AG09309 (cell line): ENCODE measurements around the gene C11orf86.

Experiments
- DNase-seq: peaks from one replicate; pipeline ENCODE4 v3.0.0-alpha.2; 2010; ENCODE audit warnings: low read depth
- H3K4me3 ChIP-seq: 2 replicates; pipeline ENCODE4 v1.5.1; 2011; ENCODE audit warnings: mild to moderate bottlenecking, low read depth, low read length, moderate library complexity; ENCODE audit not compliant: control insufficient read depth
- CTCF ChIP-seq: IDR thresholded peaks from 2 replicates; pipeline ENCODE4 v1.5.1; 2011; ENCODE audit warnings: mild to moderate bottlenecking, low read depth, low read length, inconsistent platforms; ENCODE audit not compliant: insufficient read depth, control insufficient read depth; ENCODE audit errors: missing control alignments

The C11orf86 gene

GRCh38 chr11:66964495-66964894 lies 10.6 kb upstream of the C11orf86 start:
- TF ChIP-seq CTCF = no peak
- DNase-seq = no peak
- no peak overlapping the region for H3K4me3 ChIP-seq

- H3K4me3 ChIP-seq = no peak overlapping the region
- no peak for DNase-seq
- no peak for TF ChIP-seq CTCF
Measured at GRCh38 chr11:66966351-66966750, 8.8 kb upstream of the C11orf86 start.

- no peak for TF ChIP-seq CTCF
- DNase-seq = peak; percentile 54
Measured at GRCh38 chr11:66967670-66968425, 7.3 kb upstream of the C11orf86 start.

GRCh38 chr11:66969584-66970225 lies 5.4 kb upstream of the C11orf86 start:
- no peak for TF ChIP-seq CTCF
- H3K4me3 ChIP-seq = no peak overlapping the region
- DNase-seq = peak; percentile 90

More at GRCh38 chr11:66967670-66968425, 7.3 kb upstream of the C11orf86 start:
- H3K4me3 ChIP-seq = no peak overlapping the region

- no peak for DNase-seq
- no peak overlapping the region for H3K4me3 ChIP-seq
- TF ChIP-seq CTCF = no peak
Measured at GRCh38 chr11:66970371-66970806, 4.7 kb upstream of the C11orf86 start.

- DNase-seq = peak; percentile 100
- H3K4me3 ChIP-seq = no peak overlapping the region
- TF ChIP-seq CTCF = no peak
Measured at GRCh38 chr11:66970807-66971442, 4.2 kb upstream of the C11orf86 start.
